Measurements from ENCODE around the gene NUPR2. TPM values are rescaled to one million over a fixed set of nuclear protein-coding genes. Genes with fewer than 3 reads are reported as not detected.
"Not testable (repeated sequence)": the region's sequence is repeated elsewhere in the genome, so short reads cannot be mapped to it uniquely, and the experiment has no call there.

The NUPR2 gene
- total RNA-seq, 1 experiment from 2014 or later: not detected

- H3K27me3 ChIP-seq (ENCODE audit: insufficient read depth, low read length): no peaks in the 10 kb centered on the region
- WGBS (ENCODE audit: extremely low coverage, insufficient read length, low lambda C conversion rate): no CpG with 5 or more reads among the region's 19 CpGs
- no peaks in the 10 kb centered on the region for H3K27me3 Mint-ChIP-seq (ENCODE audit: low read depth)
Observed at GRCh38 chr7:56092789-56093531, 23.3 kb downstream of the NUPR2 start, which contains the start of gene PHKG1. TSS of gene PHKG1 (minus strand) at chr7:56092952. CDS start at chr7:56088941, 4,011 bp downstream.

GRCh38 chr7:56092388-56092787 lies 23.8 kb downstream of the NUPR2 start:
- not testable (repeated sequence) for H3K4me2 ChIP-seq (ENCODE audit: insufficient read depth, insufficient read length, low read length); H3K23ac ChIP-seq (ENCODE audit: insufficient read length, low read depth, low read length); H3K4me1 ChIP-seq (ENCODE audit: insufficient read depth, low read length); H3K36me3 Mint-ChIP-seq (ENCODE audit: insufficient read depth in 1 of 3, low read depth in 3 of 3); H3K9ac ChIP-seq (ENCODE audit: extremely low read depth, insufficient read length, low read length); H2AK5ac ChIP-seq (ENCODE audit: insufficient read length, low read length); H3K4ac ChIP-seq (ENCODE audit: low read depth, low read length); H4K91ac ChIP-seq (ENCODE audit: insufficient read length, low read depth, low read length); H3K79me2 ChIP-seq (ENCODE audit: insufficient read depth, low read length); H3K27me3 Mint-ChIP-seq (ENCODE audit: low read depth); H3K18ac ChIP-seq (ENCODE audit: insufficient read length, low read depth, low read length); H4K5ac ChIP-seq (ENCODE audit: insufficient read length, low read depth, low read length); H3K56ac ChIP-seq (ENCODE audit: insufficient read length, low read depth, low read length); H3K23me2 ChIP-seq (ENCODE audit: insufficient read length, low read depth, low read length, poor library complexity, severe bottlenecking); H2AFZ ChIP-seq (ENCODE audit: low read length); H3K4me1 Mint-ChIP-seq; H3K27ac ChIP-seq (ENCODE audit: insufficient read length, low read depth, low read length); H3K27ac Mint-ChIP-seq; H2BK5ac ChIP-seq (ENCODE audit: insufficient read length, low read length); H2BK12ac ChIP-seq (ENCODE audit: insufficient read length, low read depth, low read length); H3K9me3 ChIP-seq (ENCODE audit: control insufficient read depth, low read depth, low read length); DNase-seq; H4K8ac ChIP-seq (replicated peaks; ENCODE audit: insufficient read length, low read depth, low read length); H2BK20ac ChIP-seq (ENCODE audit: low read depth, low read length, poor library complexity, severe bottlenecking); H3K27me3 ChIP-seq (ENCODE audit: insufficient read depth, low read length); H4K20me1 ChIP-seq (ENCODE audit: control insufficient read depth, insufficient read depth, insufficient read length); H3K9me3 Mint-ChIP-seq; H3K14ac ChIP-seq (ENCODE audit: insufficient read depth, low read length); H3K79me1 ChIP-seq (ENCODE audit: insufficient read depth, low read depth, low read length, poor library complexity, severe bottlenecking); H2BK15ac ChIP-seq (ENCODE audit: low read depth, low read length); H3T11ph ChIP-seq (ENCODE audit: low read length); H3K4me3 Mint-ChIP-seq; H2BK120ac ChIP-seq (ENCODE audit: low read depth, low read length, poor library complexity, severe bottlenecking)
- WGBS (ENCODE audit: extremely low coverage, insufficient read length, low lambda C conversion rate): no CpG with 5 or more reads among the region's 6 CpGs

More at GRCh38 chr7:56092789-56093531, 23.3 kb downstream of the NUPR2 start, which contains the start of gene PHKG1:
- no peak within 1 kb of the TSS for H3T11ph ChIP-seq (ENCODE audit: low read length)
- H3K9me3 ChIP-seq (ENCODE audit: control insufficient read depth, low read depth, low read length): no peaks in the 10 kb centered on the region
- no peaks in the 10 kb centered on the region for H3K23me2 ChIP-seq (ENCODE audit: insufficient read length, low read depth, low read length, poor library complexity, severe bottlenecking)
- Mint-ChIP-seq H3K36me3 (ENCODE audit: insufficient read depth in 1 of 3, low read depth in 3 of 3) (peaks cover 0 to 2% (median 0%) of the 10 kb centered on the region in 3 experiments; a peak in 2 of 7 replicates), H3K4me3 (no peak within 1 kb of the TSS), H3K9me3 (peaks cover 0 to 8% of the 10 kb centered on the region in 2 experiments; a peak in 2 of 5 replicates), H3K27ac (peak within 1 kb of the TSS in 2 of 3 experiments; percentile 57 to 87; a peak in 2 of 7 replicates), H3K4me1 (no peaks in the 10 kb centered on the region)
- H2BK120ac ChIP-seq (ENCODE audit: low read depth, low read length, poor library complexity, severe bottlenecking): no peak within 1 kb of the TSS
- H4K5ac ChIP-seq (ENCODE audit: insufficient read length, low read depth, low read length): no peak within 1 kb of the TSS
- no peak within 1 kb of the TSS for H3K9ac ChIP-seq (ENCODE audit: extremely low read depth, insufficient read length, low read length)
- no peak within 1 kb of the TSS for H3K4ac ChIP-seq (ENCODE audit: low read depth, low read length)
- H3K4me1 ChIP-seq (ENCODE audit: insufficient read depth, low read length): no peaks in the 10 kb centered on the region
- no peaks in the 10 kb centered on the region for H4K20me1 ChIP-seq (ENCODE audit: control insufficient read depth, insufficient read depth, insufficient read length)
- H3K23ac ChIP-seq (ENCODE audit: insufficient read length, low read depth, low read length): no peak within 1 kb of the TSS
- no peak within 1 kb of the TSS for H3K56ac ChIP-seq (ENCODE audit: insufficient read length, low read depth, low read length)
- no peaks in the 10 kb centered on the region for H3K79me2 ChIP-seq (ENCODE audit: insufficient read depth, low read length)
- TF ChIP-seq CTCF (conservative IDR thresholded peaks at IDR 0.05): peak; percentile 61
- no peak within 1 kb of the TSS for H3K18ac ChIP-seq (ENCODE audit: insufficient read length, low read depth, low read length)
- peak; percentile 48 for DNase-seq
- H2BK12ac ChIP-seq (ENCODE audit: insufficient read length, low read depth, low read length): no peak within 1 kb of the TSS
- no peak within 1 kb of the TSS for H2AFZ ChIP-seq (ENCODE audit: low read length)
- H3K14ac ChIP-seq (ENCODE audit: insufficient read depth, low read length): no peak within 1 kb of the TSS
- H2BK5ac ChIP-seq (ENCODE audit: insufficient read length, low read length): no peak within 1 kb of the TSS
- H3K4me2 ChIP-seq (ENCODE audit: insufficient read depth, insufficient read length, low read length): no peak within 1 kb of the TSS
- H4K8ac ChIP-seq (replicated peaks; ENCODE audit: insufficient read length, low read depth, low read length): no peak within 1 kb of the TSS
- no peaks in the 10 kb centered on the region for H3K79me1 ChIP-seq (ENCODE audit: insufficient read depth, low read depth, low read length, poor library complexity, severe bottlenecking)
- no peak within 1 kb of the TSS for H2BK20ac ChIP-seq (ENCODE audit: low read depth, low read length, poor library complexity, severe bottlenecking)
- H2BK15ac ChIP-seq (ENCODE audit: low read depth, low read length): no peak within 1 kb of the TSS
- no peak within 1 kb of the TSS for H3K27ac ChIP-seq (ENCODE audit: insufficient read length, low read depth, low read length)
- no peak within 1 kb of the TSS for H2AK5ac ChIP-seq (ENCODE audit: insufficient read length, low read length)
- H4K91ac ChIP-seq (ENCODE audit: insufficient read length, low read depth, low read length): no peak within 1 kb of the TSS
